Measurements from ENCODE around the gene HIRA. TPM values are rescaled to one million over a fixed set of nuclear protein-coding genes. Genes with fewer than 3 reads are reported as not detected.

Gene HIRA
- total RNA-seq, 1 experiment from 2014 or later, result 50.6 TPM

DNA sequence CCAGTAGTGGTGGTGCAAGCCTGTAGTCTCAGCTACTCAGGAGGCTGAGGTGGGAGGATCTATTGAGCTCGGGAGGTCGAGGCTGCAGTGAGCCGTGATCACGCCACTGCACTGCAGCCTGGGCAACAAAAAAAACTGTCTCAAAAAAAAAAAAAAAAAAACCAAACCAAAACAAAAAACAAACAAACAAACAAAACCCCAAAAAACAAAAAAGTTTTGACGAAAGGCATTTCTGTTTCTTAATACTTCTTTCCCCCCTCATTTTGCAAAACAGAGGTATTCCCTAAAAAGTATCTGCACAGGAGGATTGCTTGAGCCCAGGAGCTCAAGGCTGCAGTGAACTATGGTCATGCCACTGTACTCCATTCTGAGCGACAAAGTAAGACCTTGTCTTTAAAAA is 11.2 kb downstream of the HIRA start:
- no peaks in the 10 kb centered on the region for H3K27me3 ChIP-seq (replicated peaks; ENCODE audit: insufficient read depth, low read depth, low read length, poor library complexity)
- no TSS peak for BruUV-seq (replicated peaks)
- POLR2A ChIA-PET (ENCODE audit: low non-redundant PET), result interaction anchor here (0.9 kb wide), 1 partner anchor 341 kb away, joined by 12 read pairs; no protein-coding TSS in a partner anchor
- no peak for DNase-seq (ENCODE audit: low spot score)
- TF ChIP-seq EZH2 (IDR thresholded peaks at IDR 0.05; ENCODE audit: borderline replicate concordance, low read depth, low read length, poor library complexity, severe bottlenecking) (no peak), CTCF (conservative IDR thresholded peaks at IDR 0.05; ENCODE audit: low read depth, low read length) (no peak)
- H3K4me3 ChIP-seq (ENCODE audit: low read depth, low read length, poor library complexity, severe bottlenecking), result no peak overlapping the region
- intact Hi-C loops (cut with micrococcal nuclease; ENCODE audit: unreplicated experiment), result no loop called here
- no peaks in the 10 kb centered on the region for H3K9me3 ChIP-seq (ENCODE audit: low read depth, low read length, poor library complexity, severe bottlenecking)
- H3K4me1 ChIP-seq (ENCODE audit: insufficient read depth, low read length, poor library complexity, severe bottlenecking), result no peaks in the 10 kb centered on the region
- no peak overlapping the region for H3K27ac ChIP-seq (ENCODE audit: low read depth, low read length, poor library complexity, severe bottlenecking)
- CTCF ChIA-PET, result interaction anchor here (0.7 kb wide), 1 partner anchor 380 kb away, joined by 7 read pairs; no protein-coding TSS in a partner anchor
- peaks cover 3% of the 10 kb centered on the region for H3K36me3 ChIP-seq (ENCODE audit: insufficient read depth, low read length, poor library complexity, severe bottlenecking)

GRCh38 chr22:19419464-19420178 is 11.9 kb downstream of the HIRA start:
- Histone ChIP-seq H3K27ac (ENCODE audit: low read depth, low read length, poor library complexity, severe bottlenecking) (no peak overlapping the region), H3K36me3 (ENCODE audit: insufficient read depth, low read length, poor library complexity, severe bottlenecking) (peaks cover under 1% of the 10 kb centered on the region), H3K4me1 (ENCODE audit: insufficient read depth, low read length, poor library complexity, severe bottlenecking) (no peaks in the 10 kb centered on the region), H3K9me3 (ENCODE audit: low read depth, low read length, poor library complexity, severe bottlenecking) (no peaks in the 10 kb centered on the region), H3K4me3 (ENCODE audit: low read depth, low read length, poor library complexity, severe bottlenecking) (no peak overlapping the region), H3K27me3 (replicated peaks; ENCODE audit: insufficient read depth, low read depth, low read length, poor library complexity) (no peaks in the 10 kb centered on the region)
- DNase-seq (ENCODE audit: low spot score), result no peak
- CTCF ChIA-PET, result no interaction called here
- intact Hi-C loops (cut with micrococcal nuclease; ENCODE audit: unreplicated experiment), result no loop called here
- TF ChIP-seq CTCF (conservative IDR thresholded peaks at IDR 0.05; ENCODE audit: low read depth, low read length) (no peak), EZH2 (IDR thresholded peaks at IDR 0.05; ENCODE audit: borderline replicate concordance, low read depth, low read length, poor library complexity, severe bottlenecking) (no peak)
- BruUV-seq (replicated peaks), result no TSS peak
- POLR2A ChIA-PET (ENCODE audit: low non-redundant PET), result no interaction called here

- Histone ChIP-seq H3K27me3 (replicated peaks; ENCODE audit: insufficient read depth, low read depth, low read length, poor library complexity) (no peaks in the 10 kb centered on the region), H3K4me1 (ENCODE audit: insufficient read depth, low read length, poor library complexity, severe bottlenecking) (no peaks in the 10 kb centered on the region), H3K27ac (ENCODE audit: low read depth, low read length, poor library complexity, severe bottlenecking) (no peak overlapping the region), H3K36me3 (ENCODE audit: insufficient read depth, low read length, poor library complexity, severe bottlenecking) (no peaks in the 10 kb centered on the region), H3K4me3 (ENCODE audit: low read depth, low read length, poor library complexity, severe bottlenecking) (no peak overlapping the region), H3K9me3 (ENCODE audit: low read depth, low read length, poor library complexity, severe bottlenecking) (no peaks in the 10 kb centered on the region)
- CTCF ChIA-PET, result no interaction called here
- no peak for TF ChIP-seq CTCF (conservative IDR thresholded peaks at IDR 0.05; ENCODE audit: low read depth, low read length)
- TF ChIP-seq EZH2 (IDR thresholded peaks at IDR 0.05; ENCODE audit: borderline replicate concordance, low read depth, low read length, poor library complexity, severe bottlenecking), result no peak
- POLR2A ChIA-PET (ENCODE audit: low non-redundant PET), result no interaction called here
- intact Hi-C loops (cut with micrococcal nuclease; ENCODE audit: unreplicated experiment), result no loop called here
- no peak for DNase-seq (ENCODE audit: low spot score)
- BruUV-seq (replicated peaks), result no TSS peak
Measured at GRCh38 chr22:19419086-19419463, 12.5 kb downstream of the HIRA start.
